ENCODE data around the gene ATP5MC3.

ATP5MC3 gene

DNA sequence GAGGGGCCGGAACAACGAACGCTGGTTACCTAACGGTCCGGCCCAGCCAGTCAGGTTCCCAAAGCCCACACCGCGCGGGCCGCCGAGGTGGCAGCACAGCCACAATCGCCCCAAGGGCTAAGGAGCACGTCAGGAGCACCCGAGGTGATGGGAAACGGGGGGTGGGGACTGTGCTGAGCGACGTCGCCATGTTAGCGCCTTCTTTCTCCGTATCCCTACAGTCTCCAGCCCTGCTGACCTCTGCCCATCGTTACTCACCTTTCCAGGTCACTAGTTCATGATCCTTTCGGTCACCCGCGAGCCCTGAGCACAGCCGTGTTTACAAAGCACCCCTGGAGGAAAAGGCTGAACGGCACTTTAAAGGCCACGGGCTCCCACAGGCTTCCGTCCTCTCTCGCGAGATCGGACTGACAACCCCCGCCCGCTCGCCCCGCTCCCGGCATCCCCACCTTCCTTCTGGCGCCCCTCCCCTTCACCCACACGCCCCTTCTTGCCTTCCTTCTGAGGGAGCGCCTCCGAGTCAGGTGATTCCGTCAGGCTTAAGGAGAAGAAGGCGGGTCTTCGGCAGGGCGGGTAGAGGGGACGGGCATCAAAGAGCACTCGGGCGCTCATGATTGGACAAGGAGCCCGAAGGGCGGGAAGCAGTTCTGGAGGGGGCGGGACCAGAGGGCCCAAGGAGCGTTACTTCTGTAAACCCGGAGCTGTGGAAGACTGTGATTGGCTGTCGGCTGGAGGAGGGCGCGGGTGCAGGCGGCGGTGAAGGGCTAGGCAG is 13.5 kb downstream of the ATP5MC3 start, which contains the start of gene ATF2:
ATF2 (minus strand) TSS at position 412 of the 772 bp plus-strand sequence. CDS start 31,760 bp downstream, outside the sequence.
- peak; percentile 99 to 100 (median 99) for DNase-seq

DNA sequence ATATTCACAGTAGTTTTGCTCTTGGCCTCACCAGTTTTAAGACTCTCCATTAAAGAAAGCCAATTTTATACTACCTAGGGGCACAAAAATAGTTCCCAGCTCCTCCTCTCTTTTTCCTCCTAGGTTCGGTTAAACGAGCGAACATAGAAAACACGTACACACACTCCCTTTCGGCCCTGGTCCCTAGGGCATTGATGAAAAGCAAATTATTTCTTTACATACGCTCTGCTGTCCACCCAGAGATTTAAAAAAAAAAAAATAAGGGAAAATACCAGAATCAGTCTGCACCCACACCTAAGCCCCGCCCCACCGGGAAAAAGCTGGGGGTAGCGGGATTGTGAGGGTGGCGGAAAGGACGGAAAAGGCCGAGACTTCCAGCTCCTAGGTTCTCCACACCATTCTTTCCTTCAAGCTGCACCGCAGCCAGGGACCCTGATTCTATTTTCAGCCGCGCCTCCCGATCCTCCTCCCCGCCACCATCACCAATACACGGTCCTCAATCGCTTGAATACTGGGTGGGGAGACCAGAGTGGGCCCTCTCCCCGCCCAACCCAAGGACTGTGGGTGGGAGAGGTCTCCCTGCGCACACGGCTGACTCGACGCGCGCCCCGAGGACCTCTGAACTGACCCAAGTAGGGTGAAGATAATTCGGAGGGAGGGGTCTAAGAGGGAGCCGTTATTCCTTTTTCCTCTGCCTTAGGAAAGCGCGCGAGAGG is 14.3 kb downstream of the ATP5MC3 start:
- DNase-seq, result peak; percentile 21 to 62 (median 38)

DNA sequence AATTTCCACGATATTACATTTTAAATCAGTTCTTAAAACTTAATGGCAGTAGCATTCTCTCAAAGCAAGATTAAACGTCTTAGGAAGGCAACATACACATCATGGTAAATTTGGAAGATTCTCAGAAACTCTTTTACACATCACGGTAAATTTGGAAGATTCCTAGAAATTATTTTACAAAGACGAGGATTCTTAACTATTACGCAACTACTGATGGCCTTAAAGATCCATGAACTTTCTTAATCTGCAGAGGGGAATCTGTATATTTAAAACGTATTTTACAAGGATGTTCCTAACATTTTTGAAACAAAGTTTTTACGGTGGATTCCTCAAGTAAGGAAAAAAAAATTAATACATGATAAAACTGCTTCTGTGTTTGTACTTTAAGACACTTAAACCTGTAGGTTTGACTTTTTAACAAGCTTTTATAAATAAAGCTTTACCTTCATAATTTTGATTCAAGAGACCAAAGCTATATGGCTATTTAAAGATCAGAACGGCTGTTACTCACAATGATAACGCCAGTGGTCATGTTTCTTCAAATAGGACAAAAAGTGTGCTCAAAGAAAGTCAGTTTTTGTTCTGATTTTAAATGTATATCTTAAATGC is 15.2 kb downstream of the ATP5MC3 start:
- no peak for DNase-seq

DNA sequence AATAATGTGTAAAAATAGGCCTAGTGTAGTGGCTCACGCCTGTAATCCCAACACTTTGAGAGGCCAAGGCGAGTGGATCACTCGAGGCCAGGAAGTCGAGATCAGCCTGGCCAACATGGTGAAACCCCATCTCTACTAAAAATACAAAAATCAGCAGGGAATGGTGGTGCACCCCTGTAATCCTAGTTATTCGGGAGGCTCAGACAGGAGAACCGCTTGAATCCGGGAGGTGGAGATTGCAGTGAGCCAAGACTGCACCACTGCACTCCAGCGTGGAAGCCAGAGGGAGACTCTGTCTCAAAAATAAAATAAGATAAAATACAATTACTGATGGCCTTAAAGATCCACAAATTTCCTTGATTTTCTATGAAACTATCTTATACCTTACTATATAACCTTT is 17.3 kb downstream of the ATP5MC3 start:
- no peak for DNase-seq

DNA sequence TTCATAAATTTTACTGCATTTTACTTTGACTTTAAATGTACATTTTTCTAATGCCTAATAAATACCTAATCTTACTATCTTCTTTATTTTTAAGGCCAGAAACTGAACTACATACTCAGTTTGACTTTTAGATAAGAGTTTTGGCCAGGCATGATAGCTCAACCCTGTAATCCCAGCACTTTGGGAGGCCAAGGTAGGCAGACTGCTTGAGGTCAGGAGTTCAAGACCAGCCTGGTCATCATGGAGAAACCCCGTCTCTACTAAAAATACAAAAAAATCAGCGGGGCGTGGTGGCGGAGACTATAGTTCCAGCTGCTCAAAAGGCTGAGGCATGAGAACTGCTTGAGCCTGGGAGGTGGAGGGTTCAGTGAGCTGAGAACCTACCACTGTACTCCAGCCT is 22.6 kb downstream of the ATP5MC3 start:
- no peak for DNase-seq

DNA sequence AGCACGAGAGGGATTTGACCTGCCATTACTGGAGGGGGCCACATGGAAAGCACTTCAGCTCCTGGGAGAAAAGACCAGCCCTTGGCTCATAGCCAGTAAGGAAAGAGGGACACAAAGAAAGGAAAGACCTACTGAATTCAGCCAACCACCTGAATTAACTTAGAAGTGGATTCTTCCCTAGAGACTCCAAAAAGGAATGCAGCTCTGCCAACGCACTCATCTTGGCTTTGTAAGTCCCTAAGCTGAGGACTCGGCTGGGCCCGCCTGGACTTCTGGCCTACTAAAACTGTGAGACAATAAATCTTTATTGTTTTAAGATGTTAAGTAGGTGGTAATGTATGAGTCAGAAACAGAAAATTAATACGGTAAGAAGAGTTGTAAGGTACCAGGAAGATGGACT is 25.0 kb downstream of the ATP5MC3 start:
- DNase-seq, result no peak

DNA sequence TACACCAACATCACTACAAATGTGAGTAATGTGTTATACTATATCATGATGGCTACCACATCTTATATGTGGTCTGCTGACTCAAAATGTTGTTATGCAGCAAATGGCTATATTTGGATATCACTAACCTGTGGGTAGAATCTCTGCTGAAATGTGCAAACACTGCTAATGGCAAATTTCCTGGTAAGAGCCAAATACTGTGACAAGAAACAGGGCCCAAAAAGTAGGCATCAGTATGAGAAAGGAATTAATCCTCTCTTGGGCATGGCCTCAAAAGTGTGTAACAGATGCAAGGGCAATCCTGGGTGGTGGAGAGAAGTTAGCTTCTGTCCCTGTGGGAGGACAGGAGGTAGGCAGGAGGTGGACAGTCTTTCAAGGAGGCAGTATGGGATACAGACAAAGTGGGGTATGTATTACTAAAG is 26.8 kb downstream of the ATP5MC3 start:
- DNase-seq, result no peak

DNA sequence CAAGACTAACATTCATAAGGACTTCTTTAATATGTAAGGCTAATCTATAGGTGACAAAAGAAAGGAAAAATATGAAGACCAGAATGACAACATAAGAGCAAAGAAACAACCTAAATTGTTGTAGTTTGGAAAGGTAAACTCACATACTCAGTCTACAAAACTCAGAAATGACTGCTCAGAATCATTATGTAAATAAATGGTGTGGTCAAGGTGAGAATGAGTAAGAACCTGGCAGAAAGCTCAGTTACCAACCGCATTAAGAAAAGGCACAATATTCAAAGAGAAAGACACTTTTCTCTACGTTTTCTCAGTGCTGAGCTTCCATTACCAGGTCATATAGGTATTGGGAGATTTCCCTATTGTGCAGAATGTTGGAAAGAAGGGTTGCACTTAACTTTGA is 29.3 kb downstream of the ATP5MC3 start:
- DNase-seq, result no peak

DNA sequence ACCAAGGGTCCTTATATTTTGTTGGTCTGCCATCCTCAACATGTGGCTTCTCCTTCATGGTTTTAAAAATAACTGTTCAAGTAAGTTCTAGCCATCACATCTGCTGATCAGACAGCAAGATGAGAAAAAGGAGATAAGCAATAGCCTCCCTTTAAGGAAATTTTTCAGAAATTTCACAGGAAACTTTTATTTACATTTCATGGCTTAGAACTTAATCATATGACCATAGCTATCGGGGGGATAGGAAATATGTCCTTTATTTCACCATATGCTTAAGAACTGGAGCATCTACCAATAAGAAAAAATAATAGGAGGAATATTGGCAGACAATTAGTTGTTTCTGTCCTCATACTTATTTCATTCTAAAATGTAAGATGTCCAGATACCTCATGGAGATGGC is 29.7 kb downstream of the ATP5MC3 start:
- no peak for DNase-seq

DNA sequence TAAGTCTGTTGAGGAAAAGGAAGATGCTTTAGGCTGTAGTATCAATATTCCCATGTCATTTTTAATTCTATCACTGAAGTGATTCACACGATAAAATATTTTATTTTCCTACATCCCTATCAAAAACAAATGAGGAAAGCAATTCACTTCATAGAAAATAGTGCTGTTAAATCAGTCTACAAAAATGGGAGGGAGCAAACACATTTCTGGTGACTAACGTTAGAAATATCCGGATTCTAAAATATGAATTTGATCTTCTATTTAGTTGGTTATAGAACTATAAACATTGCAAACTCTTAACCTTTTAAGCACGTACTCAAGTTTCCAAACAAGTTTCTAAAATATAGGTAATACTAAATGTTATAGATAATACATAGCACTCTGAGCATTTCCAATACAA is 34.3 kb downstream of the ATP5MC3 start:
- no peak for DNase-seq

DNA sequence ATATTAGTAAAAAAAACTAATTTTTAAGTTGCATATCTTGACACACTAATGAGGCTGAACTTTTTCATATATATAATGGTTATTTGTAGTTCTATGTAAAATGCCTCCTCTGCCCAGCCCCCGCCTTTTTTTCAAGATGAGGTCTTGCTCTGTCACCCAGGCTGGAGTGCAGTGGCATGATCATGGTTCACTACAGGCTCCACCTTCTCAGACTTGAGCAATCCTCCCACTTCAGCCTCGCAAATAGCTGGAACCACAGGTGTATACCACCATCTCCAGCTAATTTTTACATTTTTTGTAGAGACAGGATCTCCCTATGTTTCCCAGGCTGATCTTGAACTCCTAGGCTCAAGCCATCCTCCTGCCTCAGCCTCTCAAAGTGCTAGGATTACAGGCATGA is 37.8 kb downstream of the ATP5MC3 start:
- DNase-seq, result peak in 3 of 4 experiments; percentile 11 to 28 (median 23)

DNA sequence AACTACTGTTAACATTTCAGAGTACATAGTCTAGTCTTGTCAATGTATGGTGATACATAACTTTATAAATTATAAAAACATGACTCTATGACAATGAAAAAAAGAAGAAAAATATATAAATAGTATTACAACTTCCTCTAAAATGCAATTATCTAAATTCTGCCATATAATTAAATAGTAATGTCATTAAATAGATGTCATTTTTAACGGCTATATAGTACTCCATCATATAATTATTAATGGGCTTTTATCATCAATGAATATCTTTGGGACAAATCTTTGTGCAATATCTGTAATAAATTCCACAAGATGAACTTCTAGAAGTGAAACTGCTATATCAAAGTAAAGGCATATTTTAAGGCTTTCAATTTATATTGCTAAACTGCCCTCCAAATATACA is 38.3 kb downstream of the ATP5MC3 start:
- no peak for DNase-seq

DNA sequence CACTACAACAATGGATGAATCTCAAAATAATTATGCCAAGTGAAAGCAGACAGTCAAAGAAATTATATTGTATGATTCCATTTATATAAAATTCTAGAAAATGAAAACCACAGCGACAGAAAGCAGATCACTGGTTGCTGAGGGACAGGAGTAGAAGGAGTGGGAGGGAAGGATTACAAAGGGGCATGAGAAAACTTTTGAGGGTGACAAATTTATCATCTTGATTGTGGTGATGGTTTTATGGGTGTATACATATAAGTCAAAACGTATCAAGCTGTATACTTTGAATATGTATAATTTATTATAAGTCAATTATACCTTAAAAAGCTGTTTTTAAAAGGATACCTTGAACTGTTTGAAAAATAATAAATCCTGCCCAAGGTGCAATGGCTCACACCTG is 41.2 kb downstream of the ATP5MC3 start:
- no peak for DNase-seq

DNA sequence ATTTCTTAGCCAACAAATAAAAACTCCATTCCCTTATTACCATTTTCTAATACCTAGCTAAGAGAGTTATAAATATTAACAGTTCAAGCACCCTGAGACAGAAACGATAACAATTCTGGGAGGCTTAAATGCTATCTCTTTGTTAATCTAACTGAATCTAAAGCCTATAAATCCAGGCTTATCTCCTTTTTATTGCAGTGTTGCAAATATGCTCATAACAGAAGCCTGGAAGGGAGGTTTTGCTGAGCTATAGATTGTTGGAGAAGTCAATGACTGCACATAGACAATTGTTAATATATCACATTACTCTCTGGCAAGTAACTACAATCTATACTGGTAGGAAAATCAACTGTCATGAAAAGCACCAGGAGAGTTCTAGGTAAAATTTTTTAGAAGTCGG is 43.7 kb downstream of the ATP5MC3 start:
- DNase-seq, result no peak

DNA sequence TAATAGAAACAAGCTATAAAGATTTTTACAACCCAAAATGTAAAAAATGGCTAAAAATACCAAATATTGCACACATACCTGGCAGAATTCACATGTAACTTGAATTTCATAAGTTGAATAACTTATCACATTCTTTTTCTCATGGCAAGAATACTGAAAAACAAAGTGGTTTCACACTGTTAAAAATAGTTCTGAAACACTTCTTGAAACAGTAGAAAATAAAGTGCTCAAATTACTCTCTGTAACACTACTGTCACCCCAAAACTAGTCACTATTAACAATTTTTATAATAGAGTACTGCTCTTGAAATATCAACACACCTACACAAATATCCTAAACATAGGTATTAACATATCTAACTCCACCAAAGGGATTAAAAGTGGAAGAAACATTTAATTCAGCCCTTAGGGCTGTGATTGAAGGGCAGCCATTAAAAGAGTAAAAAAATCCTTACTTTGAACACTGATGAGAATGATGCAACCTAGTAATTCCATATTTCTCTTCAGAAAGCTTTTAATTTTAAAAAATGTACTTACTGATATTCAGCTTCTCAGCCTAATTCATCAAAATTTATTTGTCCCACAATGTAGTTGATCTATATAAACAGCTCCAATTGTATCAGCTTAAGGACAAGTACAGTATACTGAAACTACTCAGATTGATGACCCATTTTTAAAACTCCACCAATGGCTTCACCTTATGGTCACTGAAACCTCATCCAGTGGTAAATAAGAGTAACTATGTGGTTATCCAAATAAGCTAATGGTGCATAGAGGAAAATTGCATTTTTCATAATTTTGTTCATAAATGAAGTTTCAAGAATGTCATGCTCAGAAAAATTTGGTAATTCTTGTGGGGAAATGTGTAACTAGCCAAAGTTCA is 44.9 kb downstream of the ATP5MC3 start:
- no peak for DNase-seq

DNA sequence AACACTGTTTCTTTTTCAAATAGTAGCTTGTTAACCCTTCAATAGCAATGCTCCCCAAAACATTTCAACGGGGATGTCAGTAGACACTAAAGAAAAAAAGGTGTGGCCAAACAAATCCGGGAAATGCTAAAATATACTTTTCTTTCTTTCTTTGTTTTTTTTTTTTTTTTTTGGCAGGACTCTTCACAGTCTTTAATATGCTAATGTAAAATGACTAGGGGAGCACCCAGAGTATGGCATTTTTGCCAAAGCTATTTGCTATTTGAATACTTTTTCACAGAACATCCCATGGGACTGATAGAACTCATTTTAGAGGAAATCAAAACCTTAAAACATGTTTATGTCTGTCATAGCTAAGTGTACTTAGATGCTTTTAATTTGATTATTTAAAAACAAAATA is 45.6 kb downstream of the ATP5MC3 start:
- no peak for DNase-seq

DNA sequence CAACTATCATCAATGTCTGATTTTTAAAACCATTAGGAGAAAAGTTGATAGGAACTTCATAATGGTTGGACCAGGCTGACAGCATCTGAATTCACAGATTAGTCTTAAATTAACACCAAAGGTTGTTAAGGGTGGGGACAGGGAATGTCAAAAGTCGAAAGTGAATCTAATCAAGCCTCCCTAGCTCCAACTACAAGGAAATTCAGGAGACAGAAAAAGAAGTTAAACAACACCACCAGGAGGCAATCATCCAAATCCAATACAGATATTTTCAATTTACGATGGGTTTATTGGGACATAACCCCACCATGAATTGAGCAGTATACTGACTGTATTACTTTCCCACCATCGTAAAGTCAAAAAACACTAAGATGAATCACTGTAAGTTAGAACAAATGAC is 46.3 kb downstream of the ATP5MC3 start:
- no peak for DNase-seq

DNA sequence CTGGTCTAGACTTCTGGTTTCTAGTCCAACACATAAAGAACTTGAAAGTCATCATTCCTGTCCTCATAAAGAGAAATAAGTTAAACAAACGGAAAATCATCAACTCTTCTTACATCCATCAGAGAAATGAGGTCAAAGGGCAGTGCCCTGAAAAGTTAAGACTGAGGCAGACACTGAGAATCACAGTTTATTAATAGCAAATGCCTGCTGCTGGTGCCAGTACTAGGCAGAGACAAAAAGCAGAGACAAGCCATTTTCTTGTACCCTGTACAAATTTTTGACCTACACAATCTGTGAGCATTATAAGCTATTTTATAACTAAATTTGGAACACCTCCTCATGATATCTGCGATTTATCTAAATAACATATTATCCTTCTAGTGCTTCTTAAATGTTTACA is 50.3 kb downstream of the ATP5MC3 start:
- DNase-seq, result no peak

DNA sequence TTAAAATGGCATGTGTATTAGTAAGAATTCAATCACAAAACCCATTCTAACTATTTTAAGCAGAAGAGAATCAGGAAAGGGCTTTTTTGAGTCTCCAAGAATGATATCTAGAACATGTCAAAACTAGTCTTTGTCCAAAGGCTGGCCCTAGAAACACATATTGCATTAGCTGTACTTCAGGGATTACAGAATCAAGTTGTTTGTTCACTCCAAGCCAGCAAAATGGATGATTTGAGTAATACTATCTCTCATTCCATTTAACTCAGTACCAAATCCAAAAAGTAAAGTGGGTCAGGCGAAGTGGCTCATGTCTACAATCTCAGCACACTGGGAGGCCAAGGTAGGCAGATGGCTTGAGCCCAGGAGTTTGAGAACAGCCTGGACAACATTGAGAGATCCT is 54.8 kb downstream of the ATP5MC3 start:
- DNase-seq, result no peak
